Mucosa of descending colon (tissue), 3 donors: ENCODE measurements around the gene TAF4B. TPM values are rescaled to one million over a fixed set of nuclear protein-coding genes. Genes with fewer than 3 reads are reported as not detected.
"Not testable (repeated sequence)": the region's sequence is repeated elsewhere in the genome, so short reads cannot be mapped to it uniquely, and the experiment has no call there.

Experiments used
- ATAC-seq: fragments of 200-7000 bp; cut with Tn5 transposase; one replicate; pipeline ENCODE4 v1.9.1; 2020; ENCODE audit warnings: mild to moderate bottlenecking, moderate library complexity
- DNase-seq, 3 donors: peaks; one replicate each; pipeline ENCODE4 v3.0.0-alpha.2; 2020
- H3K36me3 ChIP-seq: fragments of 200-600 bp; one replicate; pipeline ENCODE4 v1.8.0; 2021; ENCODE audit warnings: low read depth, mild to moderate bottlenecking
- H3K4me1 ChIP-seq: fragments of 200-600 bp; one replicate; pipeline ENCODE4 v1.8.0; 2021; ENCODE audit warnings: low read depth, mild to moderate bottlenecking
- H3K4me3 ChIP-seq: fragments of 200-600 bp; one replicate; pipeline ENCODE4 v1.8.0; 2021; ENCODE audit warnings: mild to moderate bottlenecking
- H3K9me3 ChIP-seq: fragments of 200-600 bp; one replicate; pipeline ENCODE4 v1.8.0; 2021; ENCODE audit warnings: mild to moderate bottlenecking
- CTCF ChIP-seq: fragments of 200-600 bp; IDR thresholded peaks from one replicate; pipeline ENCODE4 v1.8.0; 2022; ENCODE audit warnings: antibody characterized with exemption, mild to moderate bottlenecking
- intact Hi-C, 2 donors: fragments of 100-400 bp; cut with DNase I in 1 of 2; cut with micrococcal nuclease in 1 of 2; formaldehyde crosslinking; loops; one replicate each; pipeline versions ENCODE4 v1.11.0 to v1.11.1; 2022; cut with DNase I, micrococcal nuclease
- total RNA-seq, 3 donors: library from RNA; stranded (reverse); fragmentation: NEBNext Ultra II Directional in 2 of 3; extraction: Animal tissue kit (Norgen Biotek cat#: 25700) in 2 of 3; gene quantifications; one replicate each; pipeline versions ENCODE4 v1.2.1 to v1.2.4, GENCODE V29; 2021 to 2023
- donor health status: DM: no; HTN: no; CAD: no; lungs with moderate emphysema.
- donor health status: DM: no; HTN: no; CAD: no.
- donor health status: DM: no; HTN: yes; CAD: no.

The TAF4B gene
- total RNA-seq, 3 donors from 2014 or later = 3.4 to 4.1 (median 3.8) TPM

GRCh38 chr18:26252411-26252810 lies 26.2 kb downstream of the TAF4B start:
- no peaks in the 10 kb centered on the region for H3K9me3 ChIP-seq
- no peak overlapping the region for H3K4me3 ChIP-seq
- H3K4me1 ChIP-seq = no peaks in the 10 kb centered on the region
- intact Hi-C loops = no loop called here
- H3K36me3 ChIP-seq = no peaks in the 10 kb centered on the region
- ATAC-seq (no peak), DNase-seq (no peak)
- TF ChIP-seq CTCF = no peak

GRCh38 chr18:26254808-26255207 lies 28.6 kb downstream of the TAF4B start:
- H3K4me1 ChIP-seq, intact Hi-C loops, H3K9me3 ChIP-seq, H3K4me3 ChIP-seq, H3K36me3 ChIP-seq, DNase-seq, ATAC-seq: not testable (repeated sequence)

DNA sequence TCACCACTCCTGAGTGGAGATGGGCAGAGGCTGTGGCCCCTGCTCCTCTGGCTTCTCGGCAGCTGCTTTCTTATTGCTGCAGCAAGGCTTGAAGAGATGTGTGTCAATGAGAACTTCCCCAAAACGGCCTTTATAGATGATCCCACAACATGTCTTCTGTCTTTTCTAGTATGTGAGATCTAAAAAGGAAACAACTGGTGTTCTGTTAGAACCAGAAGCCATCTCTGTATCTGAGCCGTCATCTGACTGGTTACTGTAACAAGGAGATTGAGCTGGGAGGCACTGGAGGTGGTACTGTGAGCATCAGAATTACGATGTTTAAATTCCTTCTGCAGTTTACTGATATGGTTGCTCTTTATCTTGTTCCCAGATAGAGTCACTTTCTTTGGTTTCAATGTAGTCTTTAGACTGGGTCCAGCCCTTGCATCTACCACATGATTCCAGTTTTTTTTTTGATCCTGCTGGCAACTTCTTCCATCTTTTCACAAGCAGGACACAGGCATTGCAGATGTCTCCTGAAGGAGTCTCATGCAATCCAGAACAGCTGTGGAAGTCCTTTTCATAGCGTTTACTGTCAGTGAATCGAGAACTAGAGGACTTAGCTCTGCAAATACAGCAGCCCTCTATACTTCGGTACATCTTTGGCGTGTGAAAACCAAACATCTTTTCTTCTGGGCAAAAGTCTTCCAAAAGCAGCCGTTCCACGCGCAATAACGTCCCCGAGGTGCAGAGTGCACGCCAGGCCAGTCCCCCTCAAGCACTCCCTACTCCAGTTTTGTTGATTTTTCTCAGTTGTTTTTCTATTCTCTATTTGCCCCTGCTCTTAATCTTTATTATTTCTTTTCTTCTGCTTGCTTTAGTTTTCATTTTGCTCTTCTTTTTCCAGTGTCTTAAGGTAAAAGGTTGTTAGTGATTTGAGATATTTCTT lies 29.7 kb downstream of the TAF4B start:
- H3K4me1 ChIP-seq = no peaks in the 10 kb centered on the region
- TF ChIP-seq CTCF = no peak
- no peak for DNase-seq
- H3K36me3 ChIP-seq = no peaks in the 10 kb centered on the region
- H3K9me3 ChIP-seq = no peaks in the 10 kb centered on the region
- intact Hi-C loops = no loop called here
- no peak overlapping the region for H3K4me3 ChIP-seq
- no peak for ATAC-seq

DNA sequence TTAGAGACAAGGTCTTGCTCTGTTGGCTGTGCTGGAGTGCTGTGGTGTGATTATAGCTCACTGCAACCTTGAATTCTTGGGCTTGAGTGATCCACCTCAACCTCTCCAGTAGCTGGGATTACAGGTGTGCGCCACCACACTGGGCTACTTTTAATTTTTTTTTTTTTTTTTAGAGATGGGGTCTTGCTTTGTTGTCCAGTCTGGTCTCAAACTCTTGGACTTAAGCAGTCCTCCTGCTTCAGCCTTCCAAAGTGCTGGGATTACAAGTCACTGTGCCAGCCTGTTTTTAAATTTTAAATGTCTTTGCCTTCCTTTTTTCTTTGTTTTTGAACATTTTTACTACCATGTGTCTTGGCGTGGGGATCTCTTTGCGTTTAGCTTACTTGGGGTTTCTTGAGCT lies 32.5 kb downstream of the TAF4B start:
- no peak for TF ChIP-seq CTCF
- ATAC-seq (no peak), DNase-seq (no peak)
- intact Hi-C loops = no loop called here
- H3K4me3 ChIP-seq = no peak overlapping the region
- no peaks in the 10 kb centered on the region for H3K4me1 ChIP-seq
- H3K36me3 ChIP-seq = no peaks in the 10 kb centered on the region
- no peaks in the 10 kb centered on the region for H3K9me3 ChIP-seq

GRCh38 chr18:26259416-26259815 lies 33.2 kb downstream of the TAF4B start:
- DNase-seq, ATAC-seq, H3K4me3 ChIP-seq, H3K36me3 ChIP-seq, H3K9me3 ChIP-seq, intact Hi-C loops, H3K4me1 ChIP-seq: not testable (repeated sequence)

- no peak overlapping the region for H3K4me3 ChIP-seq
- intact Hi-C loops = no loop called here
- TF ChIP-seq CTCF = no peak
- H3K9me3 ChIP-seq = no peaks in the 10 kb centered on the region
- H3K4me1 ChIP-seq = no peaks in the 10 kb centered on the region
- DNase-seq (no peak), ATAC-seq (no peak)
- H3K36me3 ChIP-seq = no peaks in the 10 kb centered on the region
Observed at GRCh38 chr18:26262156-26262555, 35.9 kb downstream of the TAF4B start.
